Uterus (tissue), 2 donors: ENCODE data around the gene HVCN1.

Experiments
- POLR2A ChIP-seq, 2 donors: fragments of 450-650 bp; IDR thresholded peaks; one replicate each; pipeline ENCODE4 v1.6.1; 2016; ENCODE audit warnings: antibody characterized with exemption in 2 of 2, mild to moderate bottlenecking in 1 of 2, moderate library complexity in 1 of 2
- TF ChIP-seq, protein P1 (sequence below), 4 experiments: fragments of 200-600 bp in 2 of 4; fragments of 450-650 bp in 2 of 4; sonication (generic) in 2 of 4; IDR thresholded peaks; one replicate each; pipeline ENCODE4 v1.5.1; 2016 to 2019; ENCODE audit warnings: antibody characterized with exemption in 4 of 4, mild to moderate bottlenecking in 2 of 4, moderate library complexity in 1 of 4

- TF ChIP-seq, protein P1, sequence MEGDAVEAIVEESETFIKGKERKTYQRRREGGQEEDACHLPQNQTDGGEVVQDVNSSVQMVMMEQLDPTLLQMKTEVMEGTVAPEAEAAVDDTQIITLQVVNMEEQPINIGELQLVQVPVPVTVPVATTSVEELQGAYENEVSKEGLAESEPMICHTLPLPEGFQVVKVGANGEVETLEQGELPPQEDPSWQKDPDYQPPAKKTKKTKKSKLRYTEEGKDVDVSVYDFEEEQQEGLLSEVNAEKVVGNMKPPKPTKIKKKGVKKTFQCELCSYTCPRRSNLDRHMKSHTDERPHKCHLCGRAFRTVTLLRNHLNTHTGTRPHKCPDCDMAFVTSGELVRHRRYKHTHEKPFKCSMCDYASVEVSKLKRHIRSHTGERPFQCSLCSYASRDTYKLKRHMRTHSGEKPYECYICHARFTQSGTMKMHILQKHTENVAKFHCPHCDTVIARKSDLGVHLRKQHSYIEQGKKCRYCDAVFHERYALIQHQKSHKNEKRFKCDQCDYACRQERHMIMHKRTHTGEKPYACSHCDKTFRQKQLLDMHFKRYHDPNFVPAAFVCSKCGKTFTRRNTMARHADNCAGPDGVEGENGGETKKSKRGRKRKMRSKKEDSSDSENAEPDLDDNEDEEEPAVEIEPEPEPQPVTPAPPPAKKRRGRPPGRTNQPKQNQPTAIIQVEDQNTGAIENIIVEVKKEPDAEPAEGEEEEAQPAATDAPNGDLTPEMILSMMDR (IDR thresholded peaks at IDR 0.05), result no peak
- no peak for TF ChIP-seq POLR2A (IDR thresholded peaks at IDR 0.05)
These were observed 1.2 kb upstream of the HVCN1 start for GRCh38 chr12:110690127-110690430.
